ENCODE measurements around the gene OTUD7B.

The OTUD7B gene

DNA sequence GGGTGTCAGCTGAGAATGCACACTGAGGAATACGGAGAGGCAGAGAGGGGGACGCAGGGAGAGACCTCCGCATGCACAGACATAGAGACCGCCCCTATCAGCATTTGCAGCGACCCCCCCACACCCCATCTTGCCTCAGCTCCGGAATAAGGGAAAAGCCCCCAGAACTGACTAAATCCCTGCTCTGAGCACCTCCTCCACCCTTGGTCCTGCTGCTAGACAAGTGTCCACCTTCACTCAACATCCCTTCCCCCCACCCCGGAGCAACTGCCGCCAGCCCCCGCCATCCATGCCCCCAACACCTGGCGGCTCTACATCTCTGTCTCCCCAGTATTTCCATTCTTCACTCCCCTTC is 93.7 kb downstream of the OTUD7B start:
- DNase-seq (ENCODE audit: low read depth), result no peak

DNA sequence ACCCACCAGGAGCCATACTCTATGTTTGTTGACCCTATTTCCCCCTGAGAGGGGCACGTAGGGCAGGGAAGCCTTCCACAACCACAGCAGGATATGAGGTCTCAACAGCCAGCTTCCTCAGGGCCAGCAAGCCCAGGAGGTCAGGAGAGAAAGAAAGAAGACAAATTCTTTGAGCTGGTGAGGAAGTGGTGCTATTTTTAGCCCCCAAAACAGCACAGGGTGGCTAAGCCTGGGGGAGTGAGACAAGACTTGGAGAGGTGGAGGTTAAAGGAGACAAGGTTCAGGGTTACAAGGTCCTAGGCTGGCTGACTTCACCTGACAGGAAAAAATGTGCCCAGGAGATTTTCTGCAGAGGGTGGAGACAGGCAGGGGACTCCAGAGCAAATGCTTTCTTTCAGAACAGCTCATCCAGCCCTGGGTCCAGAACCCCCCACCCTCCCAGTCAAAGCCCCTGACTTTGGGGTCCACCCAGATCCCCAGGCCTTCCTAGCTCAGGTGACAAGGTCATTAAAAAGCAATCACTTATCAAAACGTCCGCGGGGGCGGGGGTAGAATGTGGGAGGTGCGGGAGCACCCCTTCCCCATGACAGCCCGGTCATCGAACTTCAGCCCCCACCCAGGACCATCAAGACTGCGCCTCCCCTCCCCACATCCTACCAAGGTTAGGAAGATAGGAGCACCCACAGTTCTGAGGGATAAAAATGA is 94.2 kb downstream of the OTUD7B start:
- no peak for DNase-seq (ENCODE audit: low read depth)

DNA sequence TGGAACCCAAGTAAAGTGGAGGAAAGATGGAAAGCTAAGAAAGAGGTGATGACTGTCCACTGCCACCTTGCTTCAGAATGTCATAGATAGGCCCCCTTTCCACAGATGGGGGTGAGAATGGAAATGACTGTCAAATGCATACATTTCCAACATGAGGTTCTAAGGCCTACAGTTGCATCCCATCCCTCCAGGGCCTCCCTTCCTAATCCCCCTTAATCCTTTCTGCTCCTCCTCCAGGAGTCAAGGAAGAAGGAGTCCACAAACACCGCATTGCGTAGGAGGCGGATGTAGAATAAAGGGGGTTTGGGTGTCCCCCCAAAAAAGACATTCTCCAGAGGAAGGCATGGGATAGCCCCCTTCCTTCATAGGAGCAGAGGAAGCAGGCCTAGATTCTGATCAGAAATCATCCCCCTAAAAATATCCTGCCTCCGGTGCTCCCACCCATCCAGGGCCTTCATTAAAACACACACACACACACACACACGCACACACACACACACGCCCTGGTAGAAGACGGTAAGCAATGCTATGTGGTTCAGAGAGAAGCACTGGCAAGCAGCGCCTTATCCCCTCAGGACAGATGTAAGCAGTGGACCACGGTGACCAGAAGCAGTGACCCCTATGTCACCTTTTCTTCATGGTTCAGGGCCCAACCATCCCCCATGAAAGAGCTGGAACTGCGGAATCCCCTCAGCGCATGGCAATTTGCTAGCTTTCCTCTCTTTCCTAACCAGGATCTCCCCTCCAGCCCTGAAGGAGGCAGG is 94.9 kb downstream of the OTUD7B start:
- DNase-seq (ENCODE audit: low read depth), result no peak

DNA sequence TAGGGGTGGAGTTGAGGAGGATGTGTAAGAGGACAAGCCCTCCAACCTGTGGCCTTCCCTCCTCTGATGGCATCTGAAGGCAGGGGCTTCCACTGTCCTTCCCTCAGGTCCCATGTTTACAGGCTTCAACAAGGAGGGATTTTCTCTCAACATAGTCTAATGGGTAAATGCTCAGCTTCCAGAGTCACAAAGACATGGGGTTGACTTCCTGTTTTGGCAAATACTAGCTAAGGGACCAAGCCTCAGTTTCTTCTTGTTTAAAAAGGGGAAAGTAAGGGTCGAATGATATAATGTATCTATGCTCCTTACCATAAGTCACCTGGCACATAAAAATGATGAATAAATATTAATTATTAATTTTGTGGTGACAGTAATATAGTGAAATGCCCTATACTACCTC is 96.0 kb downstream of the OTUD7B start:
- no peak for DNase-seq (ENCODE audit: low read depth)

DNA sequence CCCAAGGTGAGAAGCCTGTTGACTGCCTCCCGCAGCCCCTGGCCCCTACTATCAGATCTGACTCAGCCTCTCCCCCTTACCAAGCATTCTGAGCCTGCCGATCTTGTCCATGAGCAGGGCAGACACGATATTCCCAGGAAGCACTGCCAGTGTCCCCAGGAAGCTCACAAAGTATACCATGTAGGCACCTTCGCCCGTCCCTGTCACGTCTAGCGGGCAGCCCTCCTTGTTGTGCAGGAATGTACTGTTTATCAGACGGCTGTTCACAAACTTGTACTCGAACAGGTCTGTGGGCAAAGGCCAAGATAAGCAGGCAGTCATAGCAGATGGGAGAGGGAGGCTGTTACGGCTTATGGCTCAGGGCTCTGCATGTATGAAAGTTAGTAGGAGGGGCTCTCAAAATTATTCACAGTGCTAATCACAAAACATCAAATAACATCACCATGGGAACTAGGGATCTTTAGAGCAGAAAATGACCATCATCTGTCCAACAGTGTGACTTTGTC is 103.9 kb downstream of the OTUD7B start:
- no peak for DNase-seq (ENCODE audit: low read depth)

DNA sequence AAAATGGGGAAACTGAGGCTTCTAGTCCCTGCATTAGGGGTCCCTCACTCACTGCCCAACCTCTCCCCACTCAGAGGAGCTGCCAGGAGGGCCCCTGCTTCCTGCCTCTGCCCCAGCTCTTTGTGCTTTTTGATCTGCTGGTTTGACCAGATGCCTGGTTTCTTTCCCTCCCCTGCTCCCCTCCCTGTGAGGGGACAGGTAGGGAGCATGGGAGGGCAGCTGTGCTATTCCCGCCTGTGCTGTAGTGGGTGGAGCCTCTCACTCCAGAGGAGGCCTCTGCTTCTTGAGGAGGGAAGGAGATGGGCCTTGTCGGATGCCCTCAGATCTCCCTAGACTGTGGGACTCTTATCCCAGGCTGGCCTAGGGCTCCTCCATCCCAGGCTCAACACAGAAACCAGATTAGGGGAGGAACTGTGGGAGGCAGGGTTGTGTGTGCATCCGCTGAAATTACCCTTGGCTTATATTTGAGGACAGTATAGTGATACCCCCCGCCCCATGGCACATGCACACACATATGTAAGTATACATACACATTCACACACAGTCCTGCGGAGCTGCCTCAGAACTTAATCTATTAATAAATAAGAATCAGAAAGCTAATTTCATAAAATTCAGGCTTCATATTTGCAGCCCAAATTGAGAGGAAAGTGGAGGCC is 106.6 kb downstream of the OTUD7B start:
- no peak for DNase-seq (ENCODE audit: low read depth)

DNA sequence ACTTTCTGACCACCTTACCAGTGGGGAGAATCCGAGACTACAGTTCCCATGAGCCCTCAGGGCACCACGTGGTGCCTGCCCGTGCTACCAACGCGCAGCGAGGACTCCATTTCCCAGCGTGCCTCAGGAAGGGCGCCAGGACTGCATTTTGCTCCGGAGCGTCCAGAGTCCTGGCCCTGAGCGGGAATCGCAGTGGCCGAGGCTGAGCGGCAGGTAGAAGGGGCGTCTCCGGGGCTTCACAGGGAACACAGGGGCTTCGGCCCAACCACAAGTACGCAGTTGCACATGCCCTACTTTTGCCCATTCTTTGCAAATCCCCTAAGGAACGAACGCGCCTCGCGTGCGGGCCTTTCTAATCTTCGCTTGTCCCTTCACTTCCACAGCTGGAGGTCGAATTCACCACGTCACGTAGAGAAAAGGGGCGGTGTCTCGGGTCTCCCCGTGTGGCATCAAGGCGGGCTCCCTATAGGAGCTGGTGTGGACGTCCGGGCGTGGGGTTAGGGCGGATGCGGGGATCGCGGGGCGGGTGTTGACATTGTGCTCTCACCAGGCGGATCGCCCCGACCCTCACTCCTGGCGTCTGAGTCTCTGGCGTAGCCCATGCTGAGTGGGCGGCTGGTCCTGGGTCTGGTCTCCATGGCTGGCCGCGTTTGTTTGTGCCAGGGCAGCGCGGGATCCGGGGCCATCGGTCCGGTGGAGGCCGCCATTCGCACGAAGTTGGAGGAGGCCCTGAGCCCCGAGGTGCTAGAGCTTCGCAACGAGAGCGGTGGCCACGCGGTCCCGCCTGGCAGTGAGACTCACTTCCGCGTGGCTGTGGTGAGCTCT is 110.9 kb downstream of the OTUD7B start, which contains the start of gene BOLA1:
Gene BOLA1, plus strand, starts transcription at position 109 of the 825 bp plus-strand sequence. Its CDS starts 492 bp downstream, at position 601.
- peak; percentile 70 for DNase-seq (ENCODE audit: low read depth)

DNA sequence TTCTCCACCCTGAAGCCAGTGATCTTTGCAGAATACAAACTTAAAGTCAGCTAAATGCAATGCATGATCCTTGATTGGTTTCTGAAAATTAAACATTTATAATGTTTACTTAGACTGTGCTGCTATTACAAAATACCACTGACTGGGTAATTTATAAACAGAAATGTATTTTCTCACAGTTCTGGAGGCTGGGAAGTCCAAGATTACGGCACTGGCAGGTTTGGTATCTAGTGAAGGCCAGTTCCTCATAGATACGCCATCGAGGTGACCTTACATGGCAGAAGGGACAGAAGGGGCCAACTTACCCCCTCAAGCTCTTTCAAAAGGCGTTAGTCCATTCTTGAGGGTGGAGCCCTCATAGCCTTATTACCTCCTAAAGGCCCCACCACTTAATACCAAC is 114.0 kb downstream of the OTUD7B start:
- DNase-seq (ENCODE audit: low read depth), result no peak

DNA sequence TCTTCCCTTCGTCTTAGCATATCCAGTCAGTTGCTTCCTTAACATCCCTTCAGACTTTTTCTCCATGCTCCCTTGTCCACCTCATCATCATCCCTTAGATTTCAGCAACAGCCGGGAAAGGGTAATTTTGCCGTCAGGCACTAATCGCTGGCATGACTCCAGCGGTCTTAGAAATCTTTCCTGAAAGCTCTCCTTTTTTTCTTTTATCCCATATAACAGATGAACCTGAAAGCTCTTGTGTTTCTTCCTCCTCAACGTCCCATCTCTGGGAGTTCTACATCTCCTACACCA is 121.6 kb downstream of the OTUD7B start:
- no peak for DNase-seq (ENCODE audit: low read depth)

DNA sequence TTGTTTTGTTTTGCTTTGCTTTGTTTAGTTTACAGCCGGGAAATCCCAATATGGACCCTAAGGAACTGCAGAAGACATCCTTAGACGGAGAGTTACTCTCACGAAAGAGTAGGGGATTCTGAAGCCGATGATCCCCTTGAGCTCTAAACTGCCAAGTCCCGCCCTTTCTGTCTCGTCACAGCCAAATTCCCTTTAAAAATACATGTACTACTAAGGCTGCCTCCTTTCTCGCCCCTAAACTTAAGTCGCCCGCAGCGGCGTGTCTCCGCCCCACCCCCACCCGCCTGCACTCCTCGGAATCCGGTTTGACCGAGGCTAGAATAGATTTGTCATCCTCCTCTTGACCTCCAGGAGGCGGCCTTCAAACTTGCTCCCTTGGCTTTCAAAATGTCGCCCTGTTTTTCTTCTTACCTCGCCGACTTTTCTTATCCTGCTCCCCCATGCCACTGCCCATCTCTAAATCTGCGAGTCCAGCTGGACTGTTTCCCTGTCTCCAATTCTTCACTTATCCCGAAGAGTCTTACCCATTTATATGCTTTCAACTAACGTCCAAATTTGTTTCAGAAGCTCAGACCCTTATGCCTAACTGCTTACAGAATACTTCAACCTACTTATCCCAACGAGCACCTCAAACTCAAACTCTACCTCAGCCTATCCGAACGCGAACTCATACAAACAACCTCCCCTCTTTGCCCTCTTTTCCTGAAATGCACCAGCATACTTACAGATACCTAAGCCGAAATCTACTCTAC is 122.1 kb downstream of the OTUD7B start:
- DNase-seq (ENCODE audit: low read depth), result peak; percentile 50
